A204.1 (cell line): ENCODE results near the gene MMP10.

ENCODE experiments used
- FAIRE-seq: peaks from 2 replicates; lab custom pipeline; 2012; peaks lifted over from hg19 to GRCh38; lab: Jason Lieb, UNC

Gene MMP10

DNA sequence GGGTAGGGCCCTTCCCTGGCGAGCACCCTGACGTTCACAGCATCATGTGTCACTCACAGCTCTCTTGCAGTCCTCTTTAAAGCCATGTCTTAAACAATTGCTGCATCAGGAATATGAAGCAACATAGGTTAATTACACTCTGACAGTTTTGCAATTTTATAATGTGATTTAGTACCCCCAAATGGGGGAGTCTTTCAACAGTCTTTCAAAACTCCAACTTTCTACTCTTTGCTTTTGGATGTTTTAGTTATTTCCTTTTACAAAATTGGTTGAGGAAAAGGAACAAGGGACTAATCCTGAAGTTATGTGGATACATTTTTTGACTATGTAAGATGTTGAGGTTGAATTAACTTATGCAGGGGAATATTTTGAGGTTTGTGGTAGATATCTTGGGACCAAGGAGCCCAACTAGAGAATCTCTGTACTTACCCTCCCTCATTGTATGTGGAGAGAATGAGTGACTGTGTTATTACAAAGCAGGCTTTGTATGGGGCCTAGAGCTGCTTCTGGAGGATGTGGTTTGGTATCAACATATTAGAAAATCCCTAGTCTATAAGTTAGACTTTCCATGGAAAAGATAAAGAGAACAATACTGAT lies 55.4 kb downstream of the MMP10 start, which contains the start of gene MMP8:
TSS of gene MMP8 (minus strand) at position 51 of the 597 bp plus-strand sequence. CDS start 99 bp downstream, outside the sequence.
- FAIRE-seq = no peak

DNA sequence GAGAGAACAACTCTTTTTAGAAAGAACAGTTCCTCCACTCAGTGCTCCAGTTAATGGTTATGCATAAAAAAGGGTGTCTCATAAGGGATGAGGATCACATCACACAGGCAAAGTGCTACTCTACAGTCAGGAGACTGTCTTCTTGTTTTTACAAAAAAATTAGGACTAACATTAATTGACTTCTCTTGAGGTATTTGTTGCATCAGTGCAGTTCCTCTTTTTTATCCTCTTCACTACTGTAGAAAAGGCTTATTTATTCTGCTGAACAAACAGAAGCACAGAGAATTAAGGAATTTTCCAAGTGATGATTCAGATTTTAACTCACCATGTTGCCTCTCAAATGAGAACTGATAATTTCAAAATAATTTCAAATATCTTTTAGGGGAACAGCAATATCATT lies 57.6 kb downstream of the MMP10 start:
- no peak for FAIRE-seq
